Smooth muscle cell (in vitro differentiated cells): ENCODE results near the gene GGT5. TPM values are rescaled to one million over a fixed set of nuclear protein-coding genes. Genes with fewer than 3 reads are reported as not detected.
"Not testable (repeated sequence)": the region's sequence is repeated elsewhere in the genome, so short reads cannot be mapped to it uniquely, and the experiment has no call there.

Experiments
- DNase-seq: peaks from one replicate; lab custom pipeline; 2025; ENCODE audit not compliant: unreplicated experiment; lab: John Stamatoyannopoulos, UW
- H2AFZ ChIP-seq: fragments of 200-600 bp; sonication (generic); 2 replicates; pipeline ENCODE4 v1.6.0; 2016; ENCODE audit warnings: antibody characterized with exemption, low read depth, mild to moderate bottlenecking
- H3F3A ChIP-seq: fragments of 200-600 bp; sonication (generic); 2 replicates; pipeline ENCODE4 v1.6.0; 2017; ENCODE audit warnings: antibody characterized with exemption, low read depth
- H3K27ac ChIP-seq: fragments of 200-600 bp; sonication (generic); 2 replicates; pipeline ENCODE4 v1.5.1; 2016; ENCODE audit warnings: low read depth, mild to moderate bottlenecking
- H3K27me3 ChIP-seq: fragments of 200-600 bp; sonication (generic); 2 replicates; pipeline ENCODE4 v1.6.1; 2016; ENCODE audit warnings: low read depth, mild to moderate bottlenecking
- H3K36me3 ChIP-seq: fragments of 200-600 bp; sonication (generic); 2 replicates; pipeline ENCODE4 v1.5.1; 2016; ENCODE audit warnings: low read depth
- H3K4me1 ChIP-seq: fragments of 200-600 bp; sonication (generic); 2 replicates; pipeline ENCODE4 v1.5.1; 2016; ENCODE audit warnings: low read depth
- H3K4me2 ChIP-seq: fragments of 200-600 bp; sonication (generic); 2 replicates; pipeline ENCODE4 v1.6.0; 2016; ENCODE audit warnings: mild to moderate bottlenecking
- H3K4me3 ChIP-seq: fragments of 200-600 bp; sonication (generic); 2 replicates; pipeline ENCODE4 v1.5.1; 2016; ENCODE audit warnings: mild to moderate bottlenecking
- H3K79me2 ChIP-seq: fragments of 200-600 bp; sonication (generic); 2 replicates; pipeline ENCODE4 v1.6.0; 2016; ENCODE audit warnings: low read depth, mild to moderate bottlenecking
- H3K9ac ChIP-seq: fragments of 200-600 bp; sonication (generic); 2 replicates; pipeline ENCODE4 v1.6.0; 2016; ENCODE audit warnings: low read depth
- H3K9me3 ChIP-seq: fragments of 200-600 bp; sonication (generic); replicated peaks from 2 replicates; pipeline ENCODE4 v1.5.1; 2016; ENCODE audit warnings: low read depth
- H4K20me1 ChIP-seq: fragments of 200-600 bp; sonication (generic); 2 replicates; pipeline ENCODE4 v1.6.0; 2016; ENCODE audit warnings: low read depth
- CTCF ChIP-seq: fragments of 200-600 bp; sonication (generic); IDR thresholded peaks from 2 replicates; pipeline ENCODE4 v1.5.1; 2017; ENCODE audit warnings: borderline replicate concordance, mild to moderate bottlenecking, antibody characterized with exemption; ENCODE audit not compliant: insufficient read depth, poor library complexity, severe bottlenecking
- WGBS: methylation state at CpG from one replicate; pipeline ENCODE4 v1.1.7; 2016; ENCODE audit warnings: low lambda C conversion rate; 5-methylcytosine and 5-hydroxymethylcytosine counted together
- polyA plus RNA-seq: library from polyadenylated mRNA; unstranded; fragments of >200 nt; fragmentation: Nextera tagmentation; extraction: Ambion mirVana; gene quantifications from 2 replicates; pipeline ENCODE4 v1.2.1, GENCODE V29; 2016
- total RNA-seq: library from RNA; depleted of rRNA; stranded (reverse); fragments of >200 nt; gene quantifications from 2 replicates; pipeline ENCODE4 v1.2.3, GENCODE V29; 2014

GGT5 gene
- total and polyA plus RNA-seq, 2 experiments from 2014 or later = 3.7 to 12.8 TPM

- Histone ChIP-seq H3K79me2 (peaks cover 59% of the 10 kb centered on the region), H4K20me1 (peaks cover 29% of the 10 kb centered on the region), H3F3A (peaks cover 24% of the 10 kb centered on the region), H3K4me2 (peak overlapping the region; percentile 82), H3K4me3 (peak overlapping the region; percentile 18), H2AFZ (no peak overlapping the region), H3K27me3 (no peaks in the 10 kb centered on the region), H3K9ac (peak overlapping the region; percentile 65), H3K36me3 (no peaks in the 10 kb centered on the region), H3K27ac (peak overlapping the region; percentile 92), H3K9me3 (no peaks in the 10 kb centered on the region), H3K4me1 (peaks cover 27% of the 10 kb centered on the region)
- no peak for DNase-seq
- no peak for TF ChIP-seq CTCF
- WGBS = 4% methylated on average over 2 of the region's 2 CpGs
Measured at GRCh38 chr22:24284747-24285203, 39.9 kb upstream of the GGT5 start.

DNA sequence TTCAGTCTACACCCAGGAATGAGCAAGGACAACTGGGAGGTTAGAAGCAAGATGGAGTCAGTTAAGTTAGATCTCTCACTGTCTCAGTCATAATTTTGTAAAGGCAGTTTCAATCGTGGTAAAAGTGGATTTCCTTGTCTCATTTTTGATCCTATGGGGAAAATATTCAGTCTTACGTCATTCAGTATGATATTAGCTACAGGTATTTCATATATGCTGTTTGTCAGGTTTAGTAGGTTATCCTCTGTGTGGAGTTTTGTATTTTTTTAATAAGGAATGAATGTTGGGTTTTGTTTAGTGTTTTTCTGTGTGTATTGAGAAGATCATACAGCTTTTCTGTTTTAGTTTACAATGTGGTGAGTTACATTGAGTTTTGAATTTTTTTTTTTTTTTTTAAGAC lies 37.5 kb upstream of the GGT5 start:
- peak overlapping the region; percentile 75 for H3K27ac ChIP-seq
- no peaks in the 10 kb centered on the region for H3K36me3 ChIP-seq
- H4K20me1 ChIP-seq = peaks cover 39% of the 10 kb centered on the region
- H3K27me3 ChIP-seq = no peaks in the 10 kb centered on the region
- no peaks in the 10 kb centered on the region for H3K9me3 ChIP-seq
- 77% methylated on average over 2 of the region's 2 CpGs for WGBS
- no peak overlapping the region for H3K9ac ChIP-seq
- H3K4me1 ChIP-seq = peaks cover 15% of the 10 kb centered on the region
- peaks cover 18% of the 10 kb centered on the region for H3F3A ChIP-seq
- DNase-seq = no peak
- H3K79me2 ChIP-seq = peaks cover 72% of the 10 kb centered on the region
- no peak overlapping the region for H3K4me2 ChIP-seq
- no peak overlapping the region for H3K4me3 ChIP-seq
- no peak for TF ChIP-seq CTCF
- no peak overlapping the region for H2AFZ ChIP-seq

- 100% methylated on average over 1 of the region's 1 CpG for WGBS
- not testable (repeated sequence) for H3K4me2 ChIP-seq, H3K4me3 ChIP-seq, H3K27me3 ChIP-seq, H3K9me3 ChIP-seq, DNase-seq, H3K27ac ChIP-seq, H3K9ac ChIP-seq, H2AFZ ChIP-seq, H3K36me3 ChIP-seq
- H3F3A ChIP-seq = peaks cover 18% of the 10 kb centered on the region
- peaks cover 15% of the 10 kb centered on the region for H3K4me1 ChIP-seq
- H3K79me2 ChIP-seq = peaks cover 73% of the 10 kb centered on the region
- H4K20me1 ChIP-seq = peaks cover 45% of the 10 kb centered on the region
Measured at GRCh38 chr22:24280363-24280762, 35.5 kb upstream of the GGT5 start.

DNA sequence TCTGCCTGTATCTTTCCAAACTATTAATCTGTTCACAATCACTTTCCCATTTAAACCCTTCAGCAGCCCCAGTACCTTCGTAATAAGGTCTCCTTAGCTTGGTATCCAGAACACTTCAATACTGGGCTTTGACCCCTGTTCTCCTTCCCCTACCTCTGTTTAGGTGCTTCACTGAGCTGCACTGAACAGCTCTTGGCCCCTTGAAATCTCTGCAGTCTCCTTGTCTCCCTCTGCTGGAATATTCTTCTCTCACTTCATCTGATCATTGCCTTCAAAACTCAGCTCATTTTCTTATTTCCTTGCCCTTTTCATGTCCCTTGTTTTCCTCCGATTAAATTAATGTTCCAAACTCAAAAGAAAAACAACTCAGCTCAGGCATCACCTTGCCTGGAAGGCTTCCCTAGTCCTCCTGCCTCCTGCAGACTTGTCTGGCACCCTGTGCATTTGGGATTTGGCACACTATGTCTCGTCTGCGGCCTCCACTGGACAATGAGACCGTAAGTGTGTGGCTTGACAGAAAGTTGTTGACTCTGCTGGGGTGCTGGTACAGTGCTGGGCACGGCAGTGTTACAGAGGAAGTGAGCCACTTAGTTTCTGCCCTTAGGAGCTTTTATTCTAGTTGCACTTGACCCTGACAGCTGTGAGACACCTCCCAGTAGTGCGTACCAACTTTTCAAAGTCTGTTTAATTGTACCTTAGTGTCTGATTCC lies 30.0 kb upstream of the GGT5 start:
- not testable (repeated sequence) for H3F3A ChIP-seq, H3K4me2 ChIP-seq, H3K9ac ChIP-seq, H2AFZ ChIP-seq, H3K27ac ChIP-seq, H3K4me3 ChIP-seq, H3K27me3 ChIP-seq, H3K36me3 ChIP-seq, DNase-seq, H3K9me3 ChIP-seq
- 76% methylated on average over 7 of the region's 7 CpGs for WGBS
- Histone ChIP-seq H4K20me1 (peaks cover 58% of the 10 kb centered on the region), H3K4me1 (peaks cover 26% of the 10 kb centered on the region), H3K79me2 (peaks cover 78% of the 10 kb centered on the region)

- Histone ChIP-seq H4K20me1 (peaks cover 49% of the 10 kb centered on the region), H3K79me2 (peaks cover 69% of the 10 kb centered on the region), H3K4me1 (peaks cover 26% of the 10 kb centered on the region)
- not testable (repeated sequence) for H3F3A ChIP-seq, H3K9ac ChIP-seq, H3K4me3 ChIP-seq, H3K4me2 ChIP-seq, H2AFZ ChIP-seq, H3K27me3 ChIP-seq, H3K36me3 ChIP-seq, DNase-seq, H3K27ac ChIP-seq, H3K9me3 ChIP-seq
- WGBS = 65% methylated on average over 4 of the region's 4 CpGs
Measured at GRCh38 chr22:24273906-24274305, 29.0 kb upstream of the GGT5 start.

GRCh38 chr22:24273031-24273430 lies 28.1 kb upstream of the GGT5 start:
- H2AFZ ChIP-seq, H3K9me3 ChIP-seq, H3F3A ChIP-seq, H3K9ac ChIP-seq, H3K27ac ChIP-seq, DNase-seq, H3K27me3 ChIP-seq, H3K4me3 ChIP-seq, H3K36me3 ChIP-seq: not testable (repeated sequence)
- WGBS = 98% methylated on average over 2 of the region's 2 CpGs
- Histone ChIP-seq H4K20me1 (peaks cover 45% of the 10 kb centered on the region), H3K79me2 (peaks cover 64% of the 10 kb centered on the region), H3K4me1 (peaks cover 26% of the 10 kb centered on the region), H3K4me2 (peak overlapping the region; percentile 1)
